Breast epithelium (tissue), 4 donors: ENCODE measurements around the gene SMARCD3. TPM values are rescaled to one million over a fixed set of nuclear protein-coding genes. Genes with fewer than 3 reads are reported as not detected.

Source experiments
- DNase-seq, 2 donors: peaks; one replicate each; pipeline ENCODE4 v3.0.0-alpha.2; 2019; ENCODE audit warnings: low spot score in 2 of 2
- H3K27ac ChIP-seq, 2 donors: fragments of 200-600 bp; sonication (generic) in 1 of 2; one replicate each; pipeline ENCODE4 v1.5.1; 2016 to 2019; ENCODE audit warnings: mild to moderate bottlenecking in 1 of 2
- H3K27me3 ChIP-seq, 2 donors: fragments of 200-600 bp; sonication (generic) in 1 of 2; one replicate each; pipeline versions ENCODE4 v1.5.1 to v1.6.0; 2017 to 2019; ENCODE audit warnings: control low read depth in 1 of 2, mild to moderate bottlenecking in 1 of 2
- H3K36me3 ChIP-seq: fragments of 200-600 bp; one replicate; pipeline ENCODE4 v1.5.1; 2019
- H3K4me1 ChIP-seq, 2 donors: fragments of 200-600 bp; sonication (generic); one replicate each; pipeline ENCODE4 v1.5.1; 2016 to 2019; ENCODE audit warnings: control low read depth in 1 of 2
- H3K4me3 ChIP-seq, 3 donors: fragments of 200-600 bp; sonication (generic); 1 replicate in 2 of 3; 2 replicates in 1 of 3; pipeline ENCODE4 v1.5.1; 2016 to 2019; ENCODE audit warnings: mild to moderate bottlenecking in 3 of 3, moderate library complexity in 2 of 3
- H3K9me3 ChIP-seq, 2 donors: fragments of 200-600 bp; sonication (generic) in 1 of 2; one replicate each; pipeline ENCODE4 v1.5.1; 2016 to 2019; ENCODE audit warnings: control low read depth in 1 of 2
- POLR2A ChIP-seq: fragments of 450-650 bp; IDR thresholded peaks from one replicate; pipeline ENCODE4 v1.6.1; 2016; ENCODE audit warnings: antibody characterized with exemption, mild to moderate bottlenecking, moderate library complexity
- POLR2AphosphoS5 ChIP-seq, 3 donors: sonication (generic); formaldehyde crosslinking; IDR thresholded peaks; one replicate each; pipeline ENCODE4 v1.6.1; 2017; ENCODE audit warnings: antibody characterized with exemption in 3 of 3
- intact Hi-C: fragments of 100-400 bp; cut with DNase I; formaldehyde crosslinking; loops from one replicate; pipeline ENCODE4 v1.15.1; 2023; ENCODE audit warnings: low total_unique reads
- total RNA-seq, 3 donors: library from RNA; depleted of rRNA; stranded (reverse); fragments of >200 nt; gene quantifications; one replicate each; pipeline ENCODE4 v1.1.0, GENCODE V29; 2016
- TF ChIP-seq, protein P1 (sequence below), 3 donors: fragments of 450-650 bp; IDR thresholded peaks; one replicate each; pipeline ENCODE4 v1.5.1; 2016 to 2017; ENCODE audit warnings: antibody characterized with exemption in 3 of 3, mild to moderate bottlenecking in 3 of 3, moderate library complexity in 3 of 3

SMARCD3 gene
- total RNA-seq, 3 donors from 2014 or later = 21.3 to 69.5 (median 43.5) TPM

DNA sequence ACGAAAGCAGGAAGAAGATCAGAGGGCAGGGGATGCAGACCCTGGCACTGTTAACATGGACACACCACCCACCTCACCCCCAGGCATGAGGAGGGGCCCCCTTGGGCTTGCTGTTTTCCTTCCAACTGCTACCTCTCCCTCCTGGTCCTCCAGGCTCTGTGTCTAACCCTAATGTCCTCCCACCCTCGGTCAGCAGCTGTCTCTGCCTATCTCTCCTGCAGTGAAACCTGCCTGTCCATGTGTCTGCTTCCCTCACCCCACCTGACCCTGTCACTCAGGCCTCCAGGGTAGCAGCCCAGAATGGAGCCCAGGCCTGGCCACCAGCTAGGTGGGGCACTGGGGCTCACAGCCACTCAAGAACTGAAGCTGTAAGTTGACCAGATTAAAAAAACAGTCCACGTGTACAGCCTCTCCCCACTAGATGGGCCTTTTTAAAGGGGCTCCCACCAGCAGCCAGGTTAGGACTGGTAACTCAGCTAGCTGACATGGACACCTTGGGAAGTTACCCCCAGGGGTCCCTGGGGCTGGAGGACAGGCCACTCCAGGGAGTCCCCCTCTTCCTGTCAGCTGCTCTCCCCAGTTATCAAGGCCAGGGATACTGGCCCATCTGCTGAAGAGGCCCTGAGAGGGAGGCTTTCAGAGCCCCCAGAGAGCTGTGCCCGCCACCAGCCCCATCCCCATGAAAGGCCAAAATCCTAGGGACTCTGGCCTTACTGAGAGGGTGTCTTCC lies 1.5 kb downstream of the SMARCD3 start:
- H3K27me3 ChIP-seq = no peaks in the 10 kb centered on the region
- H3K4me1 ChIP-seq = peaks cover 9 to 21% of the 10 kb centered on the region in 2 donors
- peak overlapping the region; percentile 84 to 94 for H3K27ac ChIP-seq
- H3K9me3 ChIP-seq = no peaks in the 10 kb centered on the region
- TF ChIP-seq, protein P1, sequence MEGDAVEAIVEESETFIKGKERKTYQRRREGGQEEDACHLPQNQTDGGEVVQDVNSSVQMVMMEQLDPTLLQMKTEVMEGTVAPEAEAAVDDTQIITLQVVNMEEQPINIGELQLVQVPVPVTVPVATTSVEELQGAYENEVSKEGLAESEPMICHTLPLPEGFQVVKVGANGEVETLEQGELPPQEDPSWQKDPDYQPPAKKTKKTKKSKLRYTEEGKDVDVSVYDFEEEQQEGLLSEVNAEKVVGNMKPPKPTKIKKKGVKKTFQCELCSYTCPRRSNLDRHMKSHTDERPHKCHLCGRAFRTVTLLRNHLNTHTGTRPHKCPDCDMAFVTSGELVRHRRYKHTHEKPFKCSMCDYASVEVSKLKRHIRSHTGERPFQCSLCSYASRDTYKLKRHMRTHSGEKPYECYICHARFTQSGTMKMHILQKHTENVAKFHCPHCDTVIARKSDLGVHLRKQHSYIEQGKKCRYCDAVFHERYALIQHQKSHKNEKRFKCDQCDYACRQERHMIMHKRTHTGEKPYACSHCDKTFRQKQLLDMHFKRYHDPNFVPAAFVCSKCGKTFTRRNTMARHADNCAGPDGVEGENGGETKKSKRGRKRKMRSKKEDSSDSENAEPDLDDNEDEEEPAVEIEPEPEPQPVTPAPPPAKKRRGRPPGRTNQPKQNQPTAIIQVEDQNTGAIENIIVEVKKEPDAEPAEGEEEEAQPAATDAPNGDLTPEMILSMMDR (IDR thresholded peaks at IDR 0.05) = no peak
- TF ChIP-seq POLR2AphosphoS5 (IDR thresholded peaks at IDR 0.05) = no peak
- TF ChIP-seq POLR2A = no peak
- peak overlapping the region; percentile 58 to 86 (median 68) for H3K4me3 ChIP-seq
- H3K36me3 ChIP-seq = no peaks in the 10 kb centered on the region
- DNase-seq = no peak
- intact Hi-C loops = loop anchor here (2.0 kb wide), 1 partner anchor 66 kb away; no protein-coding TSS in a partner anchor

- Histone ChIP-seq H3K4me3 (peak overlapping the region; percentile 24 to 70 (median 46)), H3K36me3 (no peaks in the 10 kb centered on the region), H3K9me3 (no peaks in the 10 kb centered on the region), H3K27me3 (no peaks in the 10 kb centered on the region), H3K27ac (peak overlapping the region in 1 of 2 donors; percentile 94), H3K4me1 (peaks cover 9 to 21% of the 10 kb centered on the region in 2 donors)
- no peak for DNase-seq
- intact Hi-C loops = loop anchor here (2.0 kb wide), 1 partner anchor 67 kb away; no protein-coding TSS in a partner anchor
- TF ChIP-seq POLR2AphosphoS5 (IDR thresholded peaks at IDR 0.05) (no peak), POLR2A (no peak)
- TF ChIP-seq, protein P1 (IDR thresholded peaks at IDR 0.05) = no peak
Measured at GRCh38 chr7:151246102-151246850, 2.2 kb downstream of the SMARCD3 start.

DNA sequence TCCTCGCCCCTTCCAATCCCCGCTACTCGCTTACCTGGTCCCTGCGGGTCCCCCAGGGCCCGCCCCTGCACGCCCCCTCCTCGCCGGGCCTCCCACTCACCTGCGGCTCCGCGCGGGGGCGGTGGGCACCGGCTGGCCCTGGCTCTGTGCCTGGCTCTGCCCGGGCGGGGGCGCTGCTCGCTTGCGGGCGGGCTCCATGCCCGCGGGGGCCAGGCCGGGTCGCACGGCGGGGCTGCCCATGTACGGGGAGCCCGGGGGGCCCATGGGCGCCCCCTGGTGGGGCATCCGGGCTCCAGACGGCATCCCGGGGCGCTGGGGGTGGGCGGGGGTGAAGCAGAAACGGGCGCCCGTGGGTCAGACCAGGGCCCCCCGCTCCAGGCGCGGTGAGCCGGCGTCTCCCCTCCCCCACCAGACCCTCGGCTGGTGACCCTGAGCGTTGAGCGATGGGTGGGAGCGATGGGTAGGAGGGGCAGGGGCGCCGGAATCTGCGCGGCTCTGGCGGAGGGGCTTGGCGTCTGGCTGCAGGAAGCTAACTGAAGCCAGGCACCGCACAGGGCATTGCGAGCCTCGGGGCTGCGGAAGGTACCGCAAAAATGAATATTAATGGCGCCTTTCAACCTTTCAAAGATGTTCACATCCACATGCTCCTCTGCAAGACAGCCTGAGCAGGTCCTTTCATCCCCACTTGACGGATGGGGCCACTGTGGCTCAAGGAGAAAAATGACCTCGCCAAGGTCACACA lies 3.0 kb downstream of the SMARCD3 start:
- peak overlapping the region; percentile 24 to 70 (median 46) for H3K4me3 ChIP-seq
- no peaks in the 10 kb centered on the region for H3K36me3 ChIP-seq
- TF ChIP-seq, protein P1 (IDR thresholded peaks at IDR 0.05) = peak in 1 of 3 donors; percentile 20
- no peak for TF ChIP-seq POLR2AphosphoS5 (IDR thresholded peaks at IDR 0.05)
- peak overlapping the region in 1 of 2 donors; percentile 34 for H3K27ac ChIP-seq
- intact Hi-C loops = loop anchor here (2.0 kb wide), 1 partner anchor 67 kb away; no protein-coding TSS in a partner anchor
- DNase-seq = no peak
- H3K4me1 ChIP-seq = peaks cover 9 to 21% of the 10 kb centered on the region in 2 donors
- H3K27me3 ChIP-seq = no peaks in the 10 kb centered on the region
- H3K9me3 ChIP-seq = no peaks in the 10 kb centered on the region

DNA sequence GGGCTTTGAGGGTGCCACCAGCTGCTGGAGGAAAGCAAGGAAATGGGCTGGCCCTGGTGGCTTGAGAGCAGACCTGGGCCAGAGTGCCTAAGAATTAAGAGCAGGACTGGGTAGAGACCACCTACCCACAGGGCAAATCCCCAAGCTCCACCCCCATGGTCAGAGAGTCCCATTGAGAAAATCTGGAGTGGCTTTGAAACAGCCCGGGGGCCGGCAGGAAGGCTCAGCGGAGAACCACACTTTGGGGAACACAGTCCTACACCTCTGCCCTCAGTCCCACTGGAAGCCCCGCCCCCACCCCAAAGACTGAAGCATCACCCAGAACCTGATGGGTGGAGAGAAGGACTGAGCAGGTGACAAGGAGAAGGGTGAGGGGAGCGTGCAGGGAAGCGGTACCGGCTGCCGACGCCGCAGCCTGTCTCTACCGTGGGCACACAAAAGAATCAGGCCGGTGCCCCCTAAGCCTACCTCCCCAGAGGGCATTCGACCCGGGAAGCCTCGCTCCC lies 3.6 kb downstream of the SMARCD3 start:
- DNase-seq = no peak
- H3K36me3 ChIP-seq = no peaks in the 10 kb centered on the region
- no peaks in the 10 kb centered on the region for H3K27me3 ChIP-seq
- H3K27ac ChIP-seq = peak overlapping the region in 1 of 2 donors; percentile 34
- intact Hi-C loops = no loop called here
- peak overlapping the region; percentile 24 to 70 (median 46) for H3K4me3 ChIP-seq
- no peaks in the 10 kb centered on the region for H3K9me3 ChIP-seq
- TF ChIP-seq POLR2A = no peak
- TF ChIP-seq POLR2AphosphoS5 (IDR thresholded peaks at IDR 0.05) = no peak
- TF ChIP-seq, protein P1 (IDR thresholded peaks at IDR 0.05) = no peak
- H3K4me1 ChIP-seq = peaks cover 9 to 21% of the 10 kb centered on the region in 2 donors
